Measurements from ENCODE around the gene CASZ1.

Gene CASZ1

GRCh38 chr1:10640843-10641553 lies 155.4 kb downstream of the CASZ1 start:
- no peak for DNase-seq (ENCODE audit: low read depth in 1 of 2, low spot score in 1 of 2)

- DNase-seq (ENCODE audit: low read depth in 1 of 2, low spot score in 1 of 2): no peak
Observed at GRCh38 chr1:10639775-10640578, 156.5 kb downstream of the CASZ1 start.

- no peak for DNase-seq (ENCODE audit: low read depth in 1 of 2, low spot score in 1 of 2)
Observed at GRCh38 chr1:10639011-10639774, 157.3 kb downstream of the CASZ1 start.

GRCh38 chr1:10638559-10639005 lies 157.9 kb downstream of the CASZ1 start:
- DNase-seq (ENCODE audit: low read depth in 1 of 2, low spot score in 1 of 2): no peak

GRCh38 chr1:10637834-10638558 lies 158.4 kb downstream of the CASZ1 start:
- DNase-seq (ENCODE audit: low read depth in 1 of 2, low spot score in 1 of 2): no peak

GRCh38 chr1:10637400-10637799 lies 159.0 kb downstream of the CASZ1 start:
- no peak for DNase-seq (ENCODE audit: low read depth in 1 of 2, low spot score in 1 of 2)

- DNase-seq (ENCODE audit: low read depth in 1 of 2, low spot score in 1 of 2): no peak
Observed at GRCh38 chr1:10635992-10636391, 160.5 kb downstream of the CASZ1 start.

GRCh38 chr1:10635085-10635896 lies 161.2 kb downstream of the CASZ1 start:
- DNase-seq (ENCODE audit: low read depth in 1 of 2, low spot score in 1 of 2): no peak

- DNase-seq (ENCODE audit: low read depth in 1 of 2, low spot score in 1 of 2): no peak
Observed at GRCh38 chr1:10634428-10635084, 161.9 kb downstream of the CASZ1 start.

GRCh38 chr1:10634075-10634427 lies 162.4 kb downstream of the CASZ1 start:
- DNase-seq (ENCODE audit: low read depth in 1 of 2, low spot score in 1 of 2): no peak

GRCh38 chr1:10633416-10633815 lies 163.0 kb downstream of the CASZ1 start:
- DNase-seq (ENCODE audit: low read depth in 1 of 2, low spot score in 1 of 2): no peak

GRCh38 chr1:10632691-10633090 lies 163.8 kb downstream of the CASZ1 start:
- DNase-seq (ENCODE audit: low read depth in 1 of 2, low spot score in 1 of 2): no peak

GRCh38 chr1:10631811-10632593 lies 164.4 kb downstream of the CASZ1 start:
- no peak for DNase-seq (ENCODE audit: low read depth in 1 of 2, low spot score in 1 of 2)

- DNase-seq (ENCODE audit: low read depth in 1 of 2, low spot score in 1 of 2): no peak
Observed at GRCh38 chr1:10631121-10631810, 165.2 kb downstream of the CASZ1 start.

GRCh38 chr1:10630661-10631120 lies 165.8 kb downstream of the CASZ1 start:
- no peak for DNase-seq (ENCODE audit: low read depth in 1 of 2, low spot score in 1 of 2)

GRCh38 chr1:10629816-10630571 lies 166.5 kb downstream of the CASZ1 start:
- DNase-seq (ENCODE audit: low read depth in 1 of 2, low spot score in 1 of 2): no peak

GRCh38 chr1:10629091-10629815 lies 167.2 kb downstream of the CASZ1 start:
- no peak for DNase-seq (ENCODE audit: low read depth in 1 of 2, low spot score in 1 of 2)
